ENCODE measurements around the gene KDM7A. TPM values are rescaled to one million over a fixed set of nuclear protein-coding genes. Genes with fewer than 3 reads are reported as not detected.

Gene KDM7A
- total RNA-seq, 2 donors from 2014 or later = 12.8 to 15.4 TPM

DNA sequence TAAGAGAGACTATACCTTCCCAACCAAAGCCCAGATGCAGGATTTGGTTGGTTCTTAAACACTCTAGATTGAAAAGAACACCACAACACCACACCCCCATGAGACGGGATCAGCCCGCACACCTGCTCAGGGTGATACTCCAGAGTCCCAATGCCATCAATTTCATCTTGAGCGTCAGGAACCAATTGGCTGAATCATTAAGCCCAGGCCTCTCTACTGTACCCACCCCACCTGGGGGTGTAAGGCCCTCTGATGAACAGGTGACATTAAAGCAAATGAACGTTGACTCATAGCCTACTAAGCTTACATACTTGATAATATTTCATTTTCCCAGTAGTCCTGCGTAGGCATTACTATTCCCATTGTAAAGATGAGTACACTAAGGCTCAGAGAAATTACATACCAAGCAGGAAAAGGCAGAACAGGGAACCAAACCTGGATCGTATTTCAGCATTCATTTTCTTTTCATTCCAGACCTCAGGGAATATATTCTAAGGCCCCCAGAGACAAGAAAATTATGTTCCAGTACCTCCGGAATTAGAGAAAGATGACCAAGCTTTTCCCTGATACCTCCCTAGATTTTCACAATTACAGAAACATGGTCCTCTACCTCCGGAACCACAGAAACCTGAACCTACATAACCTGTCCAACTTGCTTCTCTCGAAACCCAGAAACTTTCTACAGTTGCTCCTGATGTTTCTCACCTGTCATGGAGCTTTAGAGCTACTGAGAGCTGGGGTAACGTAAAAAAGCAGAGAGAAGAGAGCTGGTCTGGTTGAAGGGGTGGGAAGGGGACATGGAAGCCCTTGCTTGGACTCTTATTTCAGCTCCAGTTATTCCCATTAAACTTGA lies 43.1 kb upstream of the KDM7A start:
- TF ChIP-seq, protein P1, sequence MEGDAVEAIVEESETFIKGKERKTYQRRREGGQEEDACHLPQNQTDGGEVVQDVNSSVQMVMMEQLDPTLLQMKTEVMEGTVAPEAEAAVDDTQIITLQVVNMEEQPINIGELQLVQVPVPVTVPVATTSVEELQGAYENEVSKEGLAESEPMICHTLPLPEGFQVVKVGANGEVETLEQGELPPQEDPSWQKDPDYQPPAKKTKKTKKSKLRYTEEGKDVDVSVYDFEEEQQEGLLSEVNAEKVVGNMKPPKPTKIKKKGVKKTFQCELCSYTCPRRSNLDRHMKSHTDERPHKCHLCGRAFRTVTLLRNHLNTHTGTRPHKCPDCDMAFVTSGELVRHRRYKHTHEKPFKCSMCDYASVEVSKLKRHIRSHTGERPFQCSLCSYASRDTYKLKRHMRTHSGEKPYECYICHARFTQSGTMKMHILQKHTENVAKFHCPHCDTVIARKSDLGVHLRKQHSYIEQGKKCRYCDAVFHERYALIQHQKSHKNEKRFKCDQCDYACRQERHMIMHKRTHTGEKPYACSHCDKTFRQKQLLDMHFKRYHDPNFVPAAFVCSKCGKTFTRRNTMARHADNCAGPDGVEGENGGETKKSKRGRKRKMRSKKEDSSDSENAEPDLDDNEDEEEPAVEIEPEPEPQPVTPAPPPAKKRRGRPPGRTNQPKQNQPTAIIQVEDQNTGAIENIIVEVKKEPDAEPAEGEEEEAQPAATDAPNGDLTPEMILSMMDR (IDR thresholded peaks at IDR 0.05) = no peak
- H3K4me3 ChIP-seq = no peak overlapping the region
- no peak for DNase-seq (ENCODE audit: low spot score)
- H3K4me1 ChIP-seq = no peaks in the 10 kb centered on the region
- H3K27me3 ChIP-seq = no peaks in the 10 kb centered on the region
- no peak overlapping the region for H3K27ac ChIP-seq
- H3K9me3 ChIP-seq = peaks cover 0 to 8% of the 10 kb centered on the region in 2 donors
- H3K36me3 ChIP-seq = no peaks in the 10 kb centered on the region

DNA sequence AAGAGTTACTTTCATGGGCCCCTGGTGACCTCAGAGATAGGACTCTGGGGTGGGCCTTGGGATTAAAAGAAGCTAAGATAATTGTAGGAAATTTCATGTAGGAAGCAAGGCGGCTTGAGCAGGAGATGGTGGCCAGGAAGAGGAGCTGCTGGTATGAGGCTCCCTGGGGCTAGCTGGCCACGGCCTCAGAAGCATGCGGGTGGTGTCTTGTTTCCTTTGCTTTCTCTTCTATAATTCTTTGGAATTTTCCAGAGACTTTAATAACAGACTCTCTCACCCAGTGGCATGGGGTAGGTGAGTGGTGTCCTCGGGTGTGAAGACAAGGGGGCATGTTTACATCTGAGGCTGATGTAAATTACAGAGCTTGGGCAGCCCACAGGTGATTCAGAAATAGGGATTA lies 41.9 kb upstream of the KDM7A start:
- H3K4me1 ChIP-seq = no peaks in the 10 kb centered on the region
- no peak for DNase-seq (ENCODE audit: low spot score)
- peaks cover 0 to 8% of the 10 kb centered on the region in 2 donors for H3K9me3 ChIP-seq
- TF ChIP-seq, protein P1 (IDR thresholded peaks at IDR 0.05) = no peak
- H3K36me3 ChIP-seq = no peaks in the 10 kb centered on the region
- H3K27ac ChIP-seq = no peak overlapping the region
- no peak overlapping the region for H3K4me3 ChIP-seq
- H3K27me3 ChIP-seq = no peaks in the 10 kb centered on the region

DNA sequence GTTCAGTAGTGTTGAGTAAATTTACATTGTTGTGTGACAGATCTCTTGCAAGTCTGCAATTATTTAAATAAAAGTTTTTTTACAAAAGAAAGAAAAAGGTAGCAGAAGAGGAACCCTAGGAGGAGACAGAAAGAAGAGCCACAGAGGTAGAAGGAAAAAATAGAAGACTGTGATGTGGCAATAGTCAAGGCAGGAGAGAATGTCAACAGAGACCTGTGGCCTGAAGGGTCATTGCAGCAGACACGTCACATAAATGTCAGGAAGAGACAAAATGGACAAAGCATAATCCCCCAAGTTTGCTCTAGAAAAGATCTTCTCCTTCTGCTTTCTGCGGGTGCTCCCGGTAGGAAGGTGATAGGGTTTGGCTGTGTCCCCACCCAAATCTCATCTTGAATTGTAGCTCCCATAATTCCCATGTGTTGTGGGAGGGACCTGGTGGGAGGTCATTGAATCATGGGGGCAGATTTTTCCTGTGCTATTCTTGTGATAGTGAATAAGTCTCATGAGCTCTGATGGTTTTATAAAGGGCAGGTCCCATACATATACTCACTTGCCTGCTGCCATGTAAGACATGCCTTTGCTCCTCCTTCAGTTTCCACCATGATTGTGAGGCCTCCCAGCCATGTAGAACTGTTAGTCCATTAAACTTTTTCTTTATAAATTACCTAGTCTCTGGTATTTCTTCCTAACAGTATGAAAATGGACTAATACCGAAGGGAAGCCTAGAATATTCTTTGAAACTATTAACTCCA lies 41.1 kb upstream of the KDM7A start:
- Histone ChIP-seq H3K36me3 (no peaks in the 10 kb centered on the region), H3K27ac (no peak overlapping the region), H3K9me3 (peaks cover 0 to 8% of the 10 kb centered on the region in 2 donors), H3K4me1 (no peaks in the 10 kb centered on the region), H3K27me3 (no peaks in the 10 kb centered on the region), H3K4me3 (no peak overlapping the region)
- TF ChIP-seq, protein P1 (IDR thresholded peaks at IDR 0.05) = no peak
- DNase-seq (ENCODE audit: low spot score) = no peak

DNA sequence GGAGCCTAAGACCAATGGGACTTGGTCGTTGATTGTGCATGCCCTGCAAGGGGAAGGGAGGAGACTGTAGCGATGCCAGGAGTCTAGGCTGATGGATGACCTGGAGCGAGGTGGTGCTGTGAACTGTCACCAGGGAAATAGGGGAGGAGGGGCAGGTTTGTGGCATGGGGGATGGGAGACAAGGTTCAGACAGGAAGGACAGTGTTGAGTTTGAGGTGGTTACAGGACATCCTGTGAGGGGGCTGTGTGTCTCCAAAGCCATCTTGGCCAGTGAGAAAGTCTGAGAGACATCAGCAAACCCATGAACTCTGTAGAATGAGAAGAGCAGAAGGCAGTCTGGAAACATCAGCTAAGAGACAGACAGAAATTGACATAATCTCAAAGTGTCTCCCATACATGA lies 38.5 kb upstream of the KDM7A start:
- Histone ChIP-seq H3K4me1 (no peaks in the 10 kb centered on the region), H3K4me3 (no peak overlapping the region), H3K9me3 (peaks cover 0 to 8% of the 10 kb centered on the region in 2 donors), H3K36me3 (no peaks in the 10 kb centered on the region), H3K27ac (no peak overlapping the region), H3K27me3 (no peaks in the 10 kb centered on the region)
- no peak for DNase-seq (ENCODE audit: low spot score)
- TF ChIP-seq, protein P1 (IDR thresholded peaks at IDR 0.05) = no peak

DNA sequence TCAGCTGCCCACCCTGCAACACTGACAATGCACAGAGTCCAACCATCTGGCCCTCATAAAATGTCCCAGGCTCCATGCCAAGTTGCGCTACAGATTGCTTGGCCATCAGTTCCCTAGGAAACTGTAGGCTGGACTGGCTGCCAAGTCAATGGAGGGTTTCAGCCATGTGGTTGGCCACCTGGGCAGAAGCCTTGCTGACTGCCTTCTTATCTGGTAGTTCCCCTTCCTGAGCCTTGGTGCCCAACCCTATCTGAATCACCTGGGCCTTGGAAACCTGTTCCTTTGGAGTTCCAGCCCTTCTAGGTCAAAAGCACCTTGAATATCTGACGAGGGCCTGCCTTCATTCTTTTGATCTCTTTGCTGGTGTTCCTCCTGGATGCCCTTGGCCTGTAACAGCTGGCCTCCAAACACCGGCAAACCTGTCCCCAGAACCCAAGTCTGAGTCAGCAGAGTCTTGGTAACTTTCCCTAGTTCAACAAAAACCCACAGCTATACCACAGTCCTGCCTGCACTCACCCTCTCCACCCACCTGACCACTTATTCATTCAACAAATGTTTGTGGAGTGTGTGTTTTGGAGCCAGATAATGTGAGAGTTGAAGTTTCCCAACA lies 37.4 kb upstream of the KDM7A start:
- no peak for DNase-seq (ENCODE audit: low spot score)
- TF ChIP-seq, protein P1 (IDR thresholded peaks at IDR 0.05) = no peak
- H3K36me3 ChIP-seq = no peaks in the 10 kb centered on the region
- H3K27ac ChIP-seq = no peak overlapping the region
- H3K4me3 ChIP-seq = no peak overlapping the region
- peaks cover 0 to 8% of the 10 kb centered on the region in 2 donors for H3K9me3 ChIP-seq
- H3K27me3 ChIP-seq = no peaks in the 10 kb centered on the region
- no peaks in the 10 kb centered on the region for H3K4me1 ChIP-seq

Data from right atrium auricular region (tissue), 2 donors.